Mesendoderm (in vitro differentiated cells): ENCODE results near the gene PNKP.

Experiments used
- DNase-seq: peaks from one replicate; pipeline ENCODE4 v3.0.0; 2013
- H2AK5ac ChIP-seq: 2 replicates; pipeline ENCODE4 v1.6.1; 2013; ENCODE audit warnings: low read length, inconsistent platforms
- H2BK120ac ChIP-seq: 2 replicates; pipeline ENCODE4 v1.6.1; 2013; ENCODE audit warnings: low read depth, mild to moderate bottlenecking, low read length, moderate library complexity, mixed read lengths
- H2BK15ac ChIP-seq: replicated peaks from 2 replicates; pipeline ENCODE4 v1.6.1; 2013; ENCODE audit warnings: low read depth, mild to moderate bottlenecking, moderate library complexity
- H2BK5ac ChIP-seq: 2 replicates; pipeline ENCODE4 v1.6.1; 2013; ENCODE audit warnings: low read length, inconsistent platforms
- H3K18ac ChIP-seq: 2 replicates; pipeline ENCODE4 v1.6.1; 2013; ENCODE audit warnings: mild to moderate bottlenecking, low read length, mixed read lengths
- H3K23ac ChIP-seq: one replicate; pipeline ENCODE4 v1.6.1; 2013; ENCODE audit warnings: low read length
- H3K27ac ChIP-seq: 2 replicates; pipeline ENCODE4 v1.5.1; 2013; ENCODE audit warnings: low read depth, mild to moderate bottlenecking, inconsistent platforms, low read length, moderate library complexity
- H3K27me3 ChIP-seq: 2 replicates; pipeline ENCODE4 v1.6.1; 2013; ENCODE audit warnings: low read length, control low read depth, mild to moderate bottlenecking, inconsistent platforms; ENCODE audit not compliant: insufficient read depth, poor library complexity
- H3K36me3 ChIP-seq: 2 replicates; pipeline ENCODE4 v1.6.1; 2013; ENCODE audit warnings: low read length, inconsistent platforms; ENCODE audit not compliant: control insufficient read depth, insufficient read depth
- H3K4ac ChIP-seq: one replicate; pipeline ENCODE4 v1.6.1; 2013; ENCODE audit warnings: low read depth, mild to moderate bottlenecking, low read length, moderate library complexity
- H3K4me1 ChIP-seq: 2 replicates; pipeline ENCODE4 v1.6.1; 2013; ENCODE audit warnings: low read depth, low read length, inconsistent platforms; ENCODE audit not compliant: control insufficient read depth
- H3K4me2 ChIP-seq: 2 replicates; pipeline ENCODE4 v1.6.1; 2013; ENCODE audit warnings: low read length
- H3K4me3 ChIP-seq: 2 replicates; pipeline ENCODE4 v1.5.1; 2013; ENCODE audit warnings: mild to moderate bottlenecking, low read length
- H3K56ac ChIP-seq: one replicate; pipeline ENCODE4 v1.6.1; 2013; ENCODE audit warnings: low read length
- H3K79me1 ChIP-seq: 2 replicates; pipeline ENCODE4 v1.6.1; 2013; ENCODE audit warnings: low read length, inconsistent platforms
- H3K79me2 ChIP-seq: 2 replicates; pipeline ENCODE4 v1.6.1; 2013; ENCODE audit warnings: mild to moderate bottlenecking, low read length; ENCODE audit not compliant: control insufficient read depth, insufficient read depth
- H3K9ac ChIP-seq: 2 replicates; pipeline ENCODE4 v1.6.1; 2013; ENCODE audit warnings: low read length, inconsistent platforms
- H4K5ac ChIP-seq: one replicate; pipeline ENCODE4 v1.6.1; 2013; ENCODE audit warnings: low read length
- H4K8ac ChIP-seq: one replicate; pipeline ENCODE4 v1.6.1; 2013; ENCODE audit warnings: low read depth, mild to moderate bottlenecking, control low read depth, low read length, moderate library complexity
- WGBS: extraction: QIAGEN DNeasy Blood & Tissue Kit; methylation state at CpG from one replicate; pipeline ENCODE4 v1.1.7; 2013; ENCODE audit warnings: low lambda C conversion rate, missing lambda C conversion rate; ENCODE audit not compliant: insufficient coverage; ENCODE audit errors: extremely low coverage; 5-methylcytosine and 5-hydroxymethylcytosine counted together

PNKP gene

DNA sequence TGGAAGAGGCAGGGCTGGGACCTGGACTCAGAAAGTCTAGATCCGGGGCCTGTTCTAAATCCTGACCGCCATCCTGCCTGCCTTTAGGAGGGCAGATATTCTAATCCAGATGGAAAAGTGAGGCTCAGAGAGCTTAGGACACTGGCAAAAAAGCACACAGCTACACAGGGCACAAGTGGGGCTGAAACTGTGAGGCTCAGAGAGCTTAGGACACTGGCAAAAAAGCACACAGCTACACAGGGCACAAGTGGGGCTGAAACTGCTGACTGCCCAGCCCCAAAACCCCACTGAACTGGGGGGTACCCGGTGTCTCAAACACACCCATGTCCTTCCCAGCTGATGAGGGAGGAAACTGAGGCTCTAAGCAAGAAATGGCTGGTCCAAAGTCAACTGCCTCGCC, 7.8 kb upstream of the PNKP start:
- H3K79me1 ChIP-seq = peaks cover 15% of the 10 kb centered on the region
- no peak overlapping the region for H3K23ac ChIP-seq
- no peak overlapping the region for H3K27ac ChIP-seq
- H2BK5ac ChIP-seq = no peak overlapping the region
- no peak for DNase-seq
- no peaks in the 10 kb centered on the region for H3K27me3 ChIP-seq
- no peaks in the 10 kb centered on the region for H3K36me3 ChIP-seq
- no CpG with 5 or more reads among the region's 4 CpGs for WGBS
- H2AK5ac ChIP-seq = no peak overlapping the region
- no peak overlapping the region for H4K5ac ChIP-seq
- peaks cover 16% of the 10 kb centered on the region for H3K79me2 ChIP-seq
- peak overlapping the region; percentile 52 for H3K4me2 ChIP-seq
- no peak overlapping the region for H3K18ac ChIP-seq
- H4K8ac ChIP-seq = no peak overlapping the region
- peak overlapping the region; percentile 94 for H3K9ac ChIP-seq
- H3K56ac ChIP-seq = peak overlapping the region; percentile 100
- H2BK15ac ChIP-seq = no peak overlapping the region
- H3K4me1 ChIP-seq = peaks cover 4% of the 10 kb centered on the region
- no peak overlapping the region for H3K4me3 ChIP-seq
- no peak overlapping the region for H2BK120ac ChIP-seq
- no peak overlapping the region for H3K4ac ChIP-seq

DNA sequence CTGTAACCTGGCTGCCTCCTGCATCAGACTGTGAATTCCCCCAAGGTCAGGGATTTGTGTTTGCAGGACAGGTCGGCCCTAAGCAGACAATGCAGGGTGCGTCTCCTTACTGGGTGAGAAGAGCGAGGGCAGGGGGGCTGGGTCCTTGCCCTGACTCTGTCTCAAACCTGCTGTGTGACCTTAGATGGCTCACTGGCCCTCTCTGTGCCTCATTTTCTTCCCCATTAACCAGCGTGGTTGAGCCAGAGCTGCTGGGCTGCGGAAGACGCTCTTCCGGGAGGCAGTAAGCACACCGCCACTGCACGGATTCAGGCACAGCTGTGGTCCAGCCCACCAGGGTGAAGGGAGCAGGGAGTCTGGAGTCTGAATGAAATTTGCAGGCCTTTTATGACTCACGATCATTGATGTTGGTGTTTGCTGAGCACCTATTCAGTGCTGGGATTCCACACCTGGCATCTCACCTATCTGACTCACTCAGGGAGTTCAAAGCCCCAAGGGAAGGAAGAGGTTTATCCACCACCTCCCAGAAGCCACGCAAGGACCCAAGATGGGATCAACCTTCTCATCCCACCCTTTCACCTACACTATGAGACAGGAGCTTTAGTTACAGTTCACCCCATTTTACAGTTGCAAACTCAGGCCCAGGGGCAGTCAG, 7.3 kb upstream of the PNKP start:
- Histone ChIP-seq H3K27ac (no peak overlapping the region), H3K4ac (no peak overlapping the region), H2AK5ac (no peak overlapping the region), H3K4me2 (no peak overlapping the region), H2BK5ac (no peak overlapping the region), H3K18ac (no peak overlapping the region), H2BK120ac (no peak overlapping the region), H4K5ac (no peak overlapping the region), H3K79me1 (peaks cover 15% of the 10 kb centered on the region), H3K27me3 (no peaks in the 10 kb centered on the region), H2BK15ac (no peak overlapping the region), H3K9ac (no peak overlapping the region), H3K23ac (no peak overlapping the region), H3K4me3 (no peak overlapping the region), H3K36me3 (no peaks in the 10 kb centered on the region), H3K4me1 (peaks cover 5% of the 10 kb centered on the region), H3K79me2 (peaks cover 16% of the 10 kb centered on the region), H3K56ac (no peak overlapping the region), H4K8ac (no peak overlapping the region)
- DNase-seq = no peak
- WGBS = no CpG with 5 or more reads among the region's 11 CpGs

DNA sequence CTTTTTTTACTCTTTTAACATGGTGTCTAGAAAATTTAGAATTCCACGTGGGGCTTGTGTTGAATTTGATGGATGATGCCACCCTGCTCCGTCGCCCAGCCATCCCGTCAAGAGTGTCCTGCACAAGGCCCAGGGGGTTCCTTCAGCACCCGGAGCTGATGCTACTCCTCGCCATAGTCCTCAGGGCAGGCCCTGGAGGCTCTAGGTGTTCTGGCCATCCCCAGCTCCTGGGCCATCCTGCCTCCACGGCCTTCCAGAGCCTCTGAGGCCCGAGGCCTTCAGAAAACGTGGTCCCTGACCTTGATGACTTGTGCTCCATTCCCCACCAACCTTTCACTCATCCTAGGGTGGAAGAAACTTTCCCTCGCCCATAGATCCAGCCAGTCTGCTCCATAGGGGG, 6.5 kb upstream of the PNKP start:
- H2BK15ac ChIP-seq = no peak overlapping the region
- peaks cover 14% of the 10 kb centered on the region for H3K79me2 ChIP-seq
- H3K4ac ChIP-seq = no peak overlapping the region
- H2AK5ac ChIP-seq = no peak overlapping the region
- H3K27me3 ChIP-seq = no peaks in the 10 kb centered on the region
- no peak overlapping the region for H3K4me2 ChIP-seq
- no peak for DNase-seq
- H4K5ac ChIP-seq = no peak overlapping the region
- H3K18ac ChIP-seq = no peak overlapping the region
- H3K36me3 ChIP-seq = no peaks in the 10 kb centered on the region
- H3K27ac ChIP-seq = no peak overlapping the region
- H3K4me3 ChIP-seq = no peak overlapping the region
- no peak overlapping the region for H2BK5ac ChIP-seq
- H3K4me1 ChIP-seq = peaks cover 5% of the 10 kb centered on the region
- no peak overlapping the region for H2BK120ac ChIP-seq
- no peak overlapping the region for H3K23ac ChIP-seq
- H3K9ac ChIP-seq = no peak overlapping the region
- no peak overlapping the region for H4K8ac ChIP-seq
- H3K56ac ChIP-seq = no peak overlapping the region
- WGBS = no CpG with 5 or more reads among the region's 10 CpGs
- peaks cover 12% of the 10 kb centered on the region for H3K79me1 ChIP-seq

DNA sequence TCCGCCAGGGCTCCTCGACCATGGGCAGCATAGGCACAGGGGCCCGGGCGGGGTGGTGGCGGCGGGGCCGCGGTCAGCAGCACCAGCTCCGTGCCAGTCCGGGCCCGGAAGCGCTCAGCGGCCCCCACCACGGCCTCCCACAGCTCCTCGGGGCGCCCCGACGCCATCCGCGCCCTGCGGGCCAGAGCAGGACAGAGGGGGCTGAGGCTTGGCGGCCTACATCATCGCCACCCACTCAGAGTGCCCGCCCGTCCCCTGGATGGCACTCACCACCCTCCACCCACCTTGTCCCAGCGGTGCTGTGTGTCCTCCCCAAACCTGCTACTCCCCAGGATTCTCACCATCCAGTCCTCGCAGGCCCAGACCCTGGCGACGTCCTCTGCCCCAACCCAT, 5.7 kb upstream of the PNKP start:
- no peak overlapping the region for H3K56ac ChIP-seq
- H2BK120ac ChIP-seq = no peak overlapping the region
- H3K4ac ChIP-seq = no peak overlapping the region
- no peak overlapping the region for H3K27ac ChIP-seq
- peaks cover 14% of the 10 kb centered on the region for H3K79me2 ChIP-seq
- H3K4me2 ChIP-seq = no peak overlapping the region
- WGBS = no CpG with 5 or more reads among the region's 29 CpGs
- H4K8ac ChIP-seq = no peak overlapping the region
- no peaks in the 10 kb centered on the region for H3K27me3 ChIP-seq
- no peak overlapping the region for H2BK5ac ChIP-seq
- no peak overlapping the region for H4K5ac ChIP-seq
- peaks cover 2% of the 10 kb centered on the region for H3K4me1 ChIP-seq
- H3K23ac ChIP-seq = no peak overlapping the region
- peaks cover 8% of the 10 kb centered on the region for H3K79me1 ChIP-seq
- no peak overlapping the region for H2BK15ac ChIP-seq
- H3K18ac ChIP-seq = no peak overlapping the region
- no peak overlapping the region for H2AK5ac ChIP-seq
- no peak for DNase-seq
- H3K4me3 ChIP-seq = no peak overlapping the region
- H3K9ac ChIP-seq = no peak overlapping the region
- H3K36me3 ChIP-seq = no peaks in the 10 kb centered on the region

DNA sequence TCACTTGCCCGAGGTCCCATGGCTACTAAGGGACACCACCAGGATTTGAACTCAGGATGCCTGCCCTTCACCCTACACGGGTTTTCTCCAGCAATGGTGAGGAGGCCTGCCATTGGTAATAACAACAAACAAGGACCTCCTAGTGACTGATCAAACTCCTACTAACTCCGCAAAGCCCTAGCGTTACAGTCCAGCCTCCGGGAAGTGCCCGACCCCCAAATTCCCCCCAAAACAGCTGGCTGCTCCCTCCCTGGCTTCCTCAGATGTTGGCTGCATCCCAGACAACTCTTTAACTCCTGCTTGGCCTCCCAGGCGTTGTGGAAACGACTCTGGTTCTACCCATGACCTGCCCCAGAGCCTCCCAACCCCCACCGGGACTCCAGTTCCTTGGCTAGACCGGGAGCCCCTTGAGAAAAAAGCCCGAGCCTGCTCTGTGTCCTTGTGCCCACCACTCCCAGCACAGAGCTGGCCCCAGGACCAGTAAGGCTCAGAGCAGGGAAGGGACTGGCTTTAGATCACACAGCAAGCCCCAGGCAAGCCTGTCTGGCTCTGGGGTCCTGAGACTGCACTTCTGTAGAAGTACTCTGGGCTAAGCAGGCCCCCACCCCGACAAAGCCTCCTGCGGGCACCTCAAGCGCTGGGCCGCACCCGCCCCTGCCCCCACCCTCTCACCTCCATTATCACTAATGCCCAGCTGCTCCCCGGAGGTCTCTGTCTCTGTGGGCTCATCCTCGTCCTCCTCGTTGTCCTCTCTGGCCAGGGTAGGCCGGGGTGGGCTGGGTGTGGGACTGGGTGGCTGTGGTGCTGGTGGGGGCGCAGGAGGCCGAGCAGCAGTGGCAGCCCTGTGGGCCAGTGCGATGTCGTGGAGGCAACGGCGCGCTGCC, 5.1 kb upstream of the PNKP start:
- no CpG with 5 or more reads among the region's 27 CpGs for WGBS
- no peak for DNase-seq
- H3K4me2 ChIP-seq = no peak overlapping the region

More for the DNA sequence above, 5.1 kb upstream of the PNKP start:
- no peak overlapping the region for H3K23ac ChIP-seq
- no peak overlapping the region for H3K56ac ChIP-seq
- H3K9ac ChIP-seq = no peak overlapping the region
- no peak overlapping the region for H2AK5ac ChIP-seq
- H3K27me3 ChIP-seq = no peaks in the 10 kb centered on the region
- no peak overlapping the region for H2BK120ac ChIP-seq
- no peaks in the 10 kb centered on the region for H3K36me3 ChIP-seq
- H3K4me3 ChIP-seq = no peak overlapping the region
- H4K8ac ChIP-seq = no peak overlapping the region
- H3K4ac ChIP-seq = no peak overlapping the region
- H3K79me1 ChIP-seq = peaks cover 8% of the 10 kb centered on the region
- H3K4me1 ChIP-seq = peaks cover 2% of the 10 kb centered on the region
- no peak overlapping the region for H3K27ac ChIP-seq
- no peak overlapping the region for H4K5ac ChIP-seq
- H3K79me2 ChIP-seq = peaks cover 14% of the 10 kb centered on the region
- no peak overlapping the region for H3K18ac ChIP-seq
- H2BK15ac ChIP-seq = no peak overlapping the region
- H2BK5ac ChIP-seq = no peak overlapping the region
